ENCODE results near the gene TTC24.

GRCh38 chr1:156582388-156583017 lies 3.0 kb downstream of the TTC24 start:
- TF ChIP-seq GATA2 (IDR thresholded peaks at IDR 0.05; ENCODE audit: low read depth, low read length) (no peak), GATA3 (IDR thresholded peaks at IDR 0.05; ENCODE audit: low read depth, low read length) (no peak)
